Sigmoid colon (tissue), 4 donors: Measurements from ENCODE around the gene FN3KRP.

Experiments used
- CTCF ChIP-seq, 4 experiments: fragments of 450-650 bp in 3 of 4; fragments of 200-600 bp in 1 of 4; IDR thresholded peaks; one replicate each; pipeline ENCODE4 v1.5.1; 2016 to 2019; ENCODE audit warnings: antibody characterized with exemption in 4 of 4, mild to moderate bottlenecking in 3 of 4, moderate library complexity in 2 of 4
- EP300 ChIP-seq, 4 donors: sonication (generic); formaldehyde crosslinking; IDR thresholded peaks; one replicate each; pipeline ENCODE4 v1.6.1; 2017; ENCODE audit warnings: antibody characterized with exemption in 4 of 4
- POLR2A ChIP-seq, 2 donors: fragments of 450-650 bp; IDR thresholded peaks; one replicate each; pipeline ENCODE4 v1.6.1; 2016; ENCODE audit warnings: antibody characterized with exemption in 2 of 2, mild to moderate bottlenecking in 2 of 2, moderate library complexity in 2 of 2
- POLR2AphosphoS5 ChIP-seq, 4 donors: sonication (generic); formaldehyde crosslinking; IDR thresholded peaks; one replicate each; pipeline ENCODE4 v1.6.1; 2017; ENCODE audit warnings: antibody characterized with exemption in 4 of 4

- TF ChIP-seq CTCF (IDR thresholded peaks at IDR 0.05) (no peak), POLR2A (IDR thresholded peaks at IDR 0.05) (no peak), POLR2AphosphoS5 (IDR thresholded peaks at IDR 0.05) (no peak), EP300 (IDR thresholded peaks at IDR 0.05) (no peak)
Measured at GRCh38 chr17:82683534-82683933, 33.0 kb upstream of the FN3KRP start.
